C4-2B (cell line): ENCODE measurements around the gene ATP1B3.
"Not testable (repeated sequence)": the region's sequence is repeated elsewhere in the genome, so short reads cannot be mapped to it uniquely, and the experiment has no call there.

Experiments used
- ZFX ChIP-seq: fragments of 450-650 bp; IDR thresholded peaks from 2 replicates; pipeline ENCODE4 v1.6.1; 2017
- TF ChIP-seq, protein P1 (sequence below): fragments of 450-650 bp; conservative IDR thresholded peaks from 2 replicates; pipeline ENCODE4 v1.5.1; 2017; ENCODE audit warnings: mild to moderate bottlenecking

DNA sequence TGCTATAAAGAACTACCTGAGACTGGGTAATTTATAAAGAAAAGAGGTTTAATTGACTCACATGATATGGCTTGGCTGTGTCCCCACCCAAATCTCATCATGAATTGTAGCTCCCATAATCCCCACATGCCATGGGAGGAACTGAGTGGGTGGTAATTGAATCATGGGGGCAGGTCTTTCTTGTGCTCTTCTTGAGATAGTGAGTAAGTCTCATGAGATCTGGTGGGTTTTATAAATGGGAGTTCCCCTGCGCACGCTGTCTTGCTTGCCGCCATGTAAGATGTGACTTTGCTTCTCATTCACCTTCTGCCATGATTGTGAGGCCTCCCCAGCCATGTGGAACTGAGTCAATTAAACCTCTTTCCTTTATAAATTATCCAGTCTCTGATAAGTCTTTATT lies 12.1 kb downstream of the ATP1B3 start:
- TF ChIP-seq, protein P1, sequence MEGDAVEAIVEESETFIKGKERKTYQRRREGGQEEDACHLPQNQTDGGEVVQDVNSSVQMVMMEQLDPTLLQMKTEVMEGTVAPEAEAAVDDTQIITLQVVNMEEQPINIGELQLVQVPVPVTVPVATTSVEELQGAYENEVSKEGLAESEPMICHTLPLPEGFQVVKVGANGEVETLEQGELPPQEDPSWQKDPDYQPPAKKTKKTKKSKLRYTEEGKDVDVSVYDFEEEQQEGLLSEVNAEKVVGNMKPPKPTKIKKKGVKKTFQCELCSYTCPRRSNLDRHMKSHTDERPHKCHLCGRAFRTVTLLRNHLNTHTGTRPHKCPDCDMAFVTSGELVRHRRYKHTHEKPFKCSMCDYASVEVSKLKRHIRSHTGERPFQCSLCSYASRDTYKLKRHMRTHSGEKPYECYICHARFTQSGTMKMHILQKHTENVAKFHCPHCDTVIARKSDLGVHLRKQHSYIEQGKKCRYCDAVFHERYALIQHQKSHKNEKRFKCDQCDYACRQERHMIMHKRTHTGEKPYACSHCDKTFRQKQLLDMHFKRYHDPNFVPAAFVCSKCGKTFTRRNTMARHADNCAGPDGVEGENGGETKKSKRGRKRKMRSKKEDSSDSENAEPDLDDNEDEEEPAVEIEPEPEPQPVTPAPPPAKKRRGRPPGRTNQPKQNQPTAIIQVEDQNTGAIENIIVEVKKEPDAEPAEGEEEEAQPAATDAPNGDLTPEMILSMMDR: not testable (repeated sequence)
- not testable (repeated sequence) for TF ChIP-seq ZFX
